ENCODE measurements around the gene SARS1.

Gene SARS1

DNA sequence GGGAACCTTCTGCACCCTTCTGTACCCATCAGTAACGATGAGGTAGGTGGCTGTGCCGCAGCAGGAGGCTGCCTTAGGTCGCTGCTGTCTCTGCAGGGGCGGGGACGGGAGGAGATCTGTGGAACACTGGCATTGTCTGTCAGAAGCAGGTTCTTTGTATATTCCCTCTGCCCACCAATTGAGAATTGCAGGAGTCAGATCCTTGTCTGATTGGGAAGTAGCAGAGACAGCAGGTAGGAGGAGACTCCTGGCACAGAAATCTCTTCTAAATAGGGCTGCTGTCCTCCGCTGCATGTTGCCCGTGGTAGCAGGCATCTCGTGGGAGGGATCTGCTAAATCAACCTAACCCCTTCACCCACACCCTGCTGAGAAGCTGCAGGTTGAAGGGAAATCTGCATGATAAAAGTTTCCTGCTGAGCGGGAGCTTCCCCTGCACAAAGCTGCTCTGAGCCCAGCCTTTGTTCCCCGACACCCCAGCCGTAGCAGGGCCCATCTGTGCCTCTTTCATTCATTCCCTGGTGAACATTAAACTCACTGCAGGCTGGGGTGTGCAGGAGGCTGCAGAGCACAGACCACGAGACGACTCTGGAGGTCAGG, 15.9 kb downstream of the SARS1 start:
- DNase-seq: no peak

DNA sequence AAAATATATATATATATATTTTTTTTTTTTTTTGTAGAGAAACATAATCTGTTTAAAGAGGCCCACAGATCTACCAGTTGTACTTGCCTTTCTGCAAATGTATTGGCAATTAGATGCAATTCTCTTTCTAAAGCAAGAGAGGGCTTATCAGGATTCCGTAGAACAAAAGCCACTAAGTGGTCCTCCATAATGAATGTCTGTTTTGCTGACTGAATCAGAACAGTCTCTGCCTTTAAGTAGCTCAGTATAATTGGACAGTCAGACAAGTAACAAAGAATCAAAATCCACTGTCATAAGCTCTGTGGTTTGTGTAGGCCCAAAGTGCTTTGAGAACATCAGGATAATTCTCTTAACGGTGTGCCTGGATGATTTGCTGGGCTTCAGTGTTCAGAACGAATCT, 17.3 kb downstream of the SARS1 start:
- DNase-seq: no peak

DNA sequence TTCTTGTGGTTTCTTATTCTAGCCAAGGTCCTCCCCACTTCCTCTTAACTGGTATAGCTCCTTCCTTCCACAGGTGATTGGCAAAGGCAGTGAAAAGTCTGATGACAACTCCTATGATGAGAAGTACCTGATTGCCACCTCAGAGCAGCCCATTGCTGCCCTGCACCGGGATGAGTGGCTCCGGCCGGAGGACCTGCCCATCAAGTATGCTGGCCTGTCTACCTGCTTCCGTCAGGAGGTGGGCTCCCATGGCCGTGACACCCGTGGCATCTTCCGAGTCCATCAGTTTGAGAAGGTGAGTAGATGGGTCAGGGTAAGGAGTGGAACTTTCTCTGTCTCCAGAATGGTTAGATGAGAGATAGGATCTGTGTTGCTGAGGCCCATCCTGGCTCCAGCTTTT, 21.4 kb downstream of the SARS1 start:
- no peak for DNase-seq

DNA sequence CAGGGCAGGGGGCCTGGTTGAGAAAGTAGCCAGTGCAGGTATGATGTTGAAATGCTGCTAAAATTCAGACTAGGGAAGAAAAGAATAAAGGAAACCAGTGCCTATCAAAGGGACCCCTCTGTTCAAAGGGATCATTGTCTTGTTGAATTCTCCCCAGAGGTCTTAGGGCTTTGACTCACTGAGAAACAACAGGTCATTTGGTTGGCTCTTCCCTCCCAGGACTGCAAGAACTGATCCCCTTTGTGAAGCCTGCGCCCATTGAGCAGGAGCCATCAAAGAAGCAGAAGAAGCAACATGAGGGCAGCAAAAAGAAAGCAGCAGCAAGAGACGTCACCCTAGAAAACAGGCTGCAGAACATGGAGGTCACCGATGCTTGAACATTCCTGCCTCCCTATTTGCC, 23.8 kb downstream of the SARS1 start:
- no peak for DNase-seq

DNA sequence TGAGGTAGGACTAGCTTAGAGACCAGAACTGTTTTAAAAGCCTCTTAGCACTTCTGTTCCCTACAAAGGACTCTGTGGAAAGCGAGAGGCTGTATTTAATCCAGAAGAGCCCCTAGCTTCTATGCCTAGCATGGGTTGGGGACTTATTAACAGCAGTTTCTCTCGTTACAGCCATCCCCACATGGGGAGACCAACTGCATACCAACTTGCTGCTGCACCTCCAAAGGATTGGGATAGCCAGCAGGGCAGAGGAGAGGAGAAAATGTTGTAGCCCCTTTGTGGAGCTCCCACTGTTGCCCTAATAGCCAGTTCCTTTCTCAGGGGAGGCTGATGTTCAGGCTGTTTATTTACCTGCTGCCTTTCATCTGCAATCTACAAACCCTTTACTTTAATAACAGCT, 24.7 kb downstream of the SARS1 start:
- DNase-seq: no peak

DNA sequence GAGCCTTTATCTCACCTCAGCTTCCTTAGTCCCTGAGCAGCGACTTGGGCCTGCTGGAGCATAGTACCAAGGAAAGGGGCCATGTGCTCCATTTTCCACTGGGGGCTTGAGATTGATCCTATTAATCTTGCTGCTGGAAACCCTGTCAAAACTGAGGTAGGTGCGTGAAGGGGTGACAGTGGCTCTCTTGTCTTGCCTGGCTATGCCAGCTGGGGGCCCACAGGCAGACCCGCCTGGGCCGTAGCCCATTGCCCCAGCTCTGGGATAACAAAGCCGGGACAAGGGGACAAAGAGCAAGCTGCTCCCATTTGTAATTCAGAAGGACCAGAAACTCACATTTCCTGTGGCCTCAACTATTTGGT, 25.3 kb downstream of the SARS1 start:
- no peak for DNase-seq

DNA sequence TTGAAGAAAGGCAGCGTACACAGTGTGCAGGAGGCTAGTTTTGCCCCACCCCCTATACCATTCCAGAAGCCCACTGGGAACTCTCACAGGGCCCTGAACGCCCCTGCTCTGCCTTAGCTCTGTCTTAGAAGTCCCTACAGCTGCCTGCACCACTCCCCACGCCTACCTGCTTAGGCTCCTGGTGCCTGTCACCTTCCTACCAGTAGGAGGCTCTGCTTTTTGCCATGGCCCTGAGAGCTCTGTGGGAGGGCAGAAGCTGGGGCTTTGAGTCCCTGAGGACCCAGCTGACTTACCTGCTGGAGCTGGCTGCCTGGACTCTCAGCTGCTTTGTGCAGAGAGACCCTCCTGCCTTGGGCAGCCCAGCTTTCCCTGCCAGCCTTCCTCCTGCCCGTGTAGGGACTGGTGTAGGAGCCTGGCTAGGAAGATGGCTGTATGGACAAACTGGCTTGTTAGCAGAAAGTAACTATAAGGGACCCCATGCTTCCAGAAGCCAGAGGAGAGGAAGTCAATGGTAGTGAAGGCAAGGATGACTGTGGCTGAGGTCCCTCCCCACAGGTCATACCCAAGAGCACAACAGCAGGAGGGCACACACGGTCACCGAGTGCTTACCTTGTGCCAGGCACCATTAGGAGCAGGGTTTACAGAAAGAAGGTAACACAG, 25.8 kb downstream of the SARS1 start:
- peak; percentile 11 for DNase-seq

DNA sequence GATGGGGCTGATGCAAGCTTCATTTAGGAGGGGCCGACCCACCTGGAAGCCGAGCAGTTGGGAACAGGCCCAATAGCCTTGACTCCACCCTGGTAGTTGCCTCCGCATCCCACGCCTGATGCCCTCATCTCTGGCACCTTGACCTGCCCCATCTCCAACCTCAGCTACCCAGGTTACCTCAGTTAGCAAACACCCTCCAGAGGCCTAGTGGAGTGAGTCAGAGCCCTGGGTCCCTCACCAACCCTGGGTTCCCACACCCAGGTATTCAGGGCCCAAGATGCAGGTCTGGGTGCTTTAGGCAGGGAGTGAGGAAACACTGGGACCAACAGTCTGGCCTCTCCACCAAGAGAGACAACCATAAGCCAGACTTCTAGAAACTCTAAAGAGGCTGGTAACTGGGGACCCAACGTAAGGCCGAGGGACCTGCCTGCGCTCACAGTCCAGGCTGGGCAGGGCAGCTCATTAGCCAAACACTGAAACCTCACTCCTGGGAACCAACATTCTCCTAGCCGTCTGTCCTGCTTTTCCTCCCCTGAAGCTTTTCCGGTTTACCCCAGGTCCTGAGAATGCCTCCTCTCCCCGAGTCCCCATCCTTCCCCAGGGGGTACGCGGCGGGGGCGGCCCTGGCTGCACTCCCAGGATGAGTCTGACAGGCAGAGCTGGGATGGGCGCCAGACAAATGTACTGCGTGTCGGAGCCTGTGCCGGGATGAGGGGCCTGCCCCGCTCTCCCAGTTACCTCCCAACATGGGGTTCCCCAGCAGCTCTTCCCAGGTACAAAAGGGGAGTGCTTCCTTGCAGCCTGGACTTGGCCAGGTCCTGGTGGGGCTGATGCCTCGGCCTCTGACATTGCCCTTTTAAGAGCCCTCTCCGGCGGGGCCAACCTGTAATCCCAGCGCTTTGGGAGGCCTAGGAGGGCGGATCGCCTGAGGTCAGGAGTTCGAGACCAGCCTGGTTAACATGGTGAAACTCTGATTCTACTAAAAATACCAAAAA, 26.7 kb downstream of the SARS1 start:
- no peak for DNase-seq

DNA sequence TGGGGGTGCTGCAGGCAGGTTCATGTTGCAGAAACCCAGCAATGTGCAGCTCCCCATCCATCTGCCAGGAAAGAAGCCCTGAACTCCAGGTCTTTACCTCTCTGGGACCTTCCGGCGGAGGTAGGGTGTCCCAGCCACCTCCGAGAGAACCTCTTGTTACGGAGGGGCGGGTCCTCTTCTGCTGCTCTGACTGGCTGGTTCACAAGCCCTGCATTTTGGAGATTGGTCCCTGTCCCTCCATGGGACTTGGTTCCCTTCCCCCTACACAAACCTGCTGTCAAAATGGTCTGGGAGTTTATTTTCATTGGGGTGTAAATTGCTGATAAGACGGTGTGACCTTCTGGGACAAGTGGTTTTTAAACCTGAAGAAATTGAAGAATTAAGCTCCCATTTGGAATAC, 27.6 kb downstream of the SARS1 start:
- DNase-seq: no peak

DNA sequence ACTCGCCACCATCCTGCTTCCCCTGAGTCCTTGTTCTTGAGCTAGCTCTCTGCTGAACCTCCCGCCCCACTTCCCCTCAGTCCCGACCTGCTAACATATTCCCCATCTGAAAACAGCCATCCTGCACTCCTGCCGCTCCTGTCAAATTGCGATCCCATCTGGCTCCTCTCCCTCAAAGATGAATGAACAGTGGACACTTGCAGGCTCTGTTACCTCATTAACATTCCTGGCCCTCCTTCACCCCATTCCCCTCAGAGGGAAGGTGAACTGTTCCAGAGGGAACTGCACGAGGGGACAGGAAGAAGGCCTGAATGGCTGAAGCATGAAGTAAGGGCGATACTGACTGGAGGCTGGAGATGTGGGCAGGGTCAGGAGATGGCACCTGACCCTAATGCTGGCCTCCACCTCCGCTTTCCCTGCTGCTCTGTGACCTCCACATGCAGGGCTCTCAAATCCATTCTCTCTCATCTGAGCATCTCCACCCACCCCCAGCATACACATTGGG, 28.2 kb downstream of the SARS1 start:
- no peak for DNase-seq

DNA sequence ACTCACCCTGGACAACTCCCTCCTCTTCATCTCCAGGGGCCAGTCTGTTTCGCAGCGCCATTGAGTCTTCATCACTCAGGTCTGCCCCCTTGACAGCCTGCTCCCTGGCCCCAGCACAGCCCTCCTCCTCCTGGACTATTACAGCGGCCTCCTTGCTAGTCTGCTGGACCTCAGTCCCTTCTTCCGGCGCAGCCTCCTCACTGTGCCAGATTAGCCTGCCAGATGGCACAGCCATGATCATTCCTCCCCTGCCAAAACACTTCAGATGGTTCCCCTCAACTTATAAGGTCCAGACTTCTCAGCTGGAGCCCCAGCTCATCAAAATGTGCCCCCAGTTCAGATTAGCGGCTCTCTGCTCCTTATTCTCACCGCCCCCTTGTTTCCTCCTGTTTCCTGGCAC, 28.7 kb downstream of the SARS1 start:
- no peak for DNase-seq

DNA sequence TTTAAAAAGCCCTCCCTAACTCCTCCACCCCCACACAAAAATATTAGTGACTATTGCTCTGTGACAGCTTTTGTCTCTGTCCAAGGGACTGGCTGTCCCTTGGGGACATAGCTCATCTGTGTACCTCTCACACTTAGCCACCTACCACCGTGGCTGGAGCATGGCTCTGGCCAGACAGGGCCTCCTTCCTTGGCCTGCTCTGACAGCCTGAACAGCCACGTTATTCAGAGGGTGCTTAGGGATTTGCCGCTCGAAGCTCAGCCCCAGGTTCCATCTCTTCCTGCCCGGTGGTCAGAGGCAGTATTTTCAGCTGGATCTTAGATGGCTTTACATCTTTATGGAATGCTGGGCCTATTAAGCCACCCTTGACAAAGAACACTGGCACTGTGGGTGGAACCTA, 29.5 kb downstream of the SARS1 start:
- no peak for DNase-seq

DNA sequence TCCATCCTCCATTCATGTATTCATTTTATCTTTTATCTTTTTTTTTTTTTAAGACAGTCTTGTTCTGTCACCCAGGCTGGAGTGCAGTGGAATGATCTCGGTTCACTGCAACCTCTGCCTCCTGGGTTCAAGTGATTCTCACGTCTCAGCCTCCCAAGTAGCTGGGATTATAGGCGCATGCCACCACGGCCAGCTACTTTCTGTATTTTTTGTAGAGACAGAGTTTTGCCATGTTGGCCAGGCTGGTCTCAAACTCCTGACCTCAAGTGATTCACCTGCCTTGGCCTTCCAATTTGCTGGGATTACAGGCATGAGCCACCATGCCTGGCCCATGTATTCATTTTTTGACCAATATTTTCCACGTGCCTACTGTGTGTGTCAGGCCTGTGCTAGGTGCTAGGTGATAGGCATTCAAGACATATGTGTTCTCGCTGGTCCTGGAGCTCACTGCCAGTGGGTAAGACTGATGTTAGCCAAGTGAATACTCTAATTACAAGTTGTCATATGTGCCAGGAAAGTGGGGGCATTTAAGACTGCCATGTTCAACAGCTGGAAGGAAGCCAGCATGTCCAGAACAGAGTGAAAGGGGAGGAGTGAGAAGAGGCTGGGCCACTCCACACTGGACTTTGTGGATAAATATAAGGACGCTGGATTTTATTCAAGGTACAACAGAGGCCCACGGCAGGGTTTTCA, 30.3 kb downstream of the SARS1 start:
- DNase-seq: no peak

DNA sequence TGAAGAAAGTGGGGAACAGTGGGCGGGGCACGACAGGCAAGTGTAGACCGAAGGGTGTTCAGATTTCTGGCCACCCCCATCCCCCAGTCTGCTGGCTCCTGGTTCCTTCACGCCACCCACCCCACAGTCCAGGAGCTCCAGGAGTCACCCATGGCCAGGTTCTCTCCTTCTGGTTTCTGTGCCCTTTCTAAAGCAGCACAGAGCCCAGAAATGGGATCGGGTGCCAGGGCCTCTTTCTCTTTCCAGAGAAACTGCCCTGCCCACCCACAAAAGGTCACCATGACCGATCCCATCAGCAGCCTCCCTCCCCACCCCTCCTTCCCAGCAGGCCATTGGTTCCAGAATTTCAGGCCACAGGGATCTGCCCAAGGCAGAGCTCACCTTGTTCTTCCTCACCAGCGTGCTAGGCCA, 32.4 kb downstream of the SARS1 start:
- no peak for DNase-seq

DNA sequence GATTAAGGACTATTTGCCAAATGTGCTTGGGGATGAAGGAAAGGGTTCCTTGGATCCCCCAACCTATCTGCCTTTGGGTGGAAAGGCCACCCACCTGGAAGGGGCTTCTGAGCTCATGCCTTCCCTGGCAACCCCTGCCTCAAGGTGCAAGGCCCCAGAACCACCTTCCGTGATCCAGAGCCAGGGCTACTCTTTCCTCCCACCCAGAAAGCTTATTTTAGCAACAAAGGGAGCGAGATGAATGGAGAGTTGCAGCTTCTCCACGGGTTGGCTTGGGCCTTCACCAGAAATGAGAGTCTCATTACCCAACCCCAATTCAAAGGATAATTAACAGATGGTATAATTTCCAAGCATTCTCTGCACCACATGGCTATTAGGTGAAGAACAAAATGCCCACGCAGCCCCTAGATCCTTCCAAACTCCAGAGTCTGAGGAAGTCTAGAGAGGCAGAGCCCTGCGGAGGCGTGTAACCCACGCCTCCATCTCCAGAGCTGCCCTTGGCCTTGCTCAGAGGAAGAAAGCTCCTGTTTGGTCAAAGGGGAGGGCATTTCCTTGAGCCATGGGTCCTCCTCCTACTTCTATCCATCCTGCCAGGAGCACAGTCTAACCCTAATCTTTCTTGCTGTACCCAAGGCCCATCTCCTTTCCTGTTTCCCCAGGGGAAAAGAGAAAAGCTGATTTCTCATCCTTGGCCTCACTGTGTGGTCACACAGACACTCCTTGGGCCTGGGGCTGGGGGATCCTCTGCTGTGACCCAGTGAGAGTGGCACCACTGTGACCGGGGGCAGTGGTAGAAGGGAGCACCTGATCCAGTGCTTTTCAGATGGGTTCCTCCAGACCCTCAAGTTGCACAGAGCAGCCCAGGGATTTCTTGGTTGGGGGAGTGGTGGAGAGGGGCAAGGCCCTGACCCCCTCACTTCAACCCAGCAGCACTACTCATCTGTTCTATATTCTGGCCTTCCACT, 34.0 kb downstream of the SARS1 start:
- DNase-seq: no peak

DNA sequence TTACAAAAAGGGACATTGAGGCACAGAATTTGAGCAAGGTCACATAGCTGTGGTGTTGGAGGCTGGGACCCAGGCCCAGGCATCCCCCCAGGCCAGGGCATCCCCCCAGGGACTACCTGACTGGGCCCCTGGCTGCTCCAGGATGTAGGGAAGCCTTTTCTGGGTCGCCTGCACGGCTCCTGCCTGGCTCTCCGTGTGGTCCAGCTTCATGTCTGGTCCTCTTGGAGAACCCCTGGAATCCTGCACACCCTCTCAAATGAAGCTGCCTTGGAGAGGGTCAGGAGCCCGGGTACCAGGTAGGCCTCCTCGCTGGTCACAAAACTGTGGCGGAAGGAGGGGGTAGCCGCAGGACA, 34.7 kb downstream of the SARS1 start:
- no peak for DNase-seq

DNA sequence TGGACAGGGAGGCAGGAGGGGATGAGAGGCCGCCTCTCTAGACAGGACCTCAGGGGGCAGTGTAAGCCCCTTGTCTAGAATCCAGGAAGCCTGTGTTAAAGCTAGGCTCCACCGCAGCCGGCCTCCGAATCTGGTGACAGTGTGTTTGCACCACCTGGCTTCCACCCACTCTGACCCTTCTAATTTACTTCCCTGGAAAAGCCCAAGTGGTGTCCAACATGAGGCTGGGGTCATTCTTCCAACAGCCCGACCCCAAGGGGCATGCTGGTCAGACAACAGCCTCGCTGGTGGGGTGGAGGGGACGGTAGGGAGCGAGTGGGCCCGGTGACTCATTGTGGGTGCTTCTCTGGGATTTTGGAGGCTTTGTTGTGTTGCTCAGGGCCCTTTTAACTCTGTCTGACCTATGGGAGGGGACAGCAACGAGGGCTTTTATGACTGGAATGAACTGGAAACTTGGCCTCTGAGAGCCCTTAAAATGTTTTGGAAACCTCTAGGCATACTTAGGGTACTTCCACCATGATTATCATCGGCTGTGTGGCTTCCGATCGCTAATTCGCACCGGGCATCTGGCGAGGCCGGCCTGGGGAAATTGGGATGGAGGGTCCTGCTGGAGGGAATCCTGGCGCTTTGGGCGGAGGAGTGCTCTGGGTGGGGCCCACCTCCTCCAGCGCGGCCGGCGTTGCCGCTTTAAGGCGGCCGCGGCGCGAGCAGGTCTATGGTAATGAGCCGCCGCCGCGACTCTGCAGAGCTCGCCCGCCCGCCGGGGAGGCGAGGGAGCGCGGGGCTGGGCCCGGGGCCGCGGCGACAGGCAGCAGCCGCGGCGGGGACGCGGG, 35.3 kb downstream of the SARS1 start, which contains the start of gene CELSR2:
CELSR2 (plus strand) TSS at position 743 of the 833 bp plus-strand sequence. CDS start 541 bp downstream, outside the sequence.
- DNase-seq: peak; percentile 69

DNA sequence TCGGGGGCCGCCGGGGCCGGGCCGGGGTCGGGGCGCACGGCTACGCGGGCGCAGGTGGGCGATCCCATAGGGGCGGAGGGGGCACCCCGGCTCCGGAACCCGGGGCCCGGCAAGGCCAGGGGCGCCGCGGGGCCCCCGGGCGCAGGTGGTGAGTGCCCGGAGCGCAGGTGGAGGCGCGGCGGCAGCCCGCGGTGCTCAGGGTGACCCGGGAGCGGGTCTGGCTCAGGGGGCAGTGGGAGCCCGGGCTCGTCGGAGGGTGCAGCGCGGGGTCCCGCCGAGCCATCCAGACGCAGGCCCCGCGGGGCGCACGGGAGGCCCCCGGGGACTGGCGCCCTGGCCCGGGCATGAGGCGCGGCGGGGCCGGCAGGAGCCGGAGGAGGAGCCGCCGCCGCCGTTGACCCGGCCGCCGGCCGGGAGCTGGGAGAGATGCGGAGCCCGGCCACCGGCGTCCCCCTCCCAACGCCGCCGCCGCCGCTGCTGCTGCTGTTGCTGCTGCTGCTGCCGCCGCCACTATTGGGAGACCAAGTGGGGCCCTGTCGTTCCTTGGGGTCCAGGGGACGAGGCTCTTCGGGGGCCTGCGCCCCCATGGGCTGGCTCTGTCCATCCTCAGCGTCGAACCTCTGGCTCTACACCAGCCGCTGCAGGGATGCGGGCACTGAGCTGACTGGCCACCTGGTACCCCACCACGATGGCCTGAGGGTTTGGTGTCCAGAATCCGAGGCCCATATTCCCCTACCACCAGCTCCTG, 36.1 kb downstream of the SARS1 start:
- no peak for DNase-seq

DNA sequence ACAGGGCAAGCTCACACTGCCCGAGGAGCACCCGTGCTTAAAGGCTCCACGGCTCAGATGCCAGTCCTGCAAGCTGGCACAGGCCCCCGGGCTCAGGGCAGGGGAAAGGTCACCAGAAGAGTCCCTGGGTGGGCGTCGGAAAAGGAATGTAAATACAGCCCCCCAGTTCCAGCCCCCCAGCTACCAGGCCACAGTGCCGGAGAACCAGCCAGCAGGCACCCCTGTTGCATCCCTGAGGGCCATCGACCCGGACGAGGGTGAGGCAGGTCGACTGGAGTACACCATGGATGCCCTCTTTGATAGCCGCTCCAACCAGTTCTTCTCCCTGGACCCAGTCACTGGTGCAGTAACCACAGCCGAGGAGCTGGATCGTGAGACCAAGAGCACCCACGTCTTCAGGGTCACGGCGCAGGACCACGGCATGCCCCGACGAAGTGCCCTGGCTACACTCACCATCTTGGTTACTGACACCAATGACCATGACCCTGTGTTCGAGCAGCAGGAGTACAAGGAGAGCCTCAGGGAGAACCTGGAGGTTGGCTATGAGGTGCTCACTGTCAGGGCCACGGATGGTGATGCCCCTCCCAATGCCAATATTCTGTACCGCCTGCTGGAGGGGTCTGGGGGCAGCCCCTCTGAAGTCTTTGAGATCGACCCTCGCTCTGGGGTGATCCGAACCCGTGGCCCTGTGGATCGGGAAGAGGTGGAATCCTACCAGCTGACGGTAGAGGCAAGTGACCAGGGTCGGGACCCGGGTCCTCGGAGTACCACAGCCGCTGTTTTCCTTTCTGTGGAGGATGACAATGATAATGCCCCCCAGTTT, 36.9 kb downstream of the SARS1 start:
- DNase-seq: no peak

Data from NCI-H510A (cell line).